Measurements from ENCODE around the gene KLHL14.

The KLHL14 gene, protein sequence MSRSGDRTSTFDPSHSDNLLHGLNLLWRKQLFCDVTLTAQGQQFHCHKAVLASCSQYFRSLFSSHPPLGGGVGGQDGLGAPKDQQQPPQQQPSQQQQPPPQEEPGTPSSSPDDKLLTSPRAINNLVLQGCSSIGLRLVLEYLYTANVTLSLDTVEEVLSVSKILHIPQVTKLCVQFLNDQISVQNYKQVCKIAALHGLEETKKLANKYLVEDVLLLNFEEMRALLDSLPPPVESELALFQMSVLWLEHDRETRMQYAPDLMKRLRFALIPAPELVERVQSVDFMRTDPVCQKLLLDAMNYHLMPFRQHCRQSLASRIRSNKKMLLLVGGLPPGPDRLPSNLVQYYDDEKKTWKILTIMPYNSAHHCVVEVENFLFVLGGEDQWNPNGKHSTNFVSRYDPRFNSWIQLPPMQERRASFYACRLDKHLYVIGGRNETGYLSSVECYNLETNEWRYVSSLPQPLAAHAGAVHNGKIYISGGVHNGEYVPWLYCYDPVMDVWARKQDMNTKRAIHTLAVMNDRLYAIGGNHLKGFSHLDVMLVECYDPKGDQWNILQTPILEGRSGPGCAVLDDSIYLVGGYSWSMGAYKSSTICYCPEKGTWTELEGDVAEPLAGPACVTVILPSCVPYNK

DNA sequence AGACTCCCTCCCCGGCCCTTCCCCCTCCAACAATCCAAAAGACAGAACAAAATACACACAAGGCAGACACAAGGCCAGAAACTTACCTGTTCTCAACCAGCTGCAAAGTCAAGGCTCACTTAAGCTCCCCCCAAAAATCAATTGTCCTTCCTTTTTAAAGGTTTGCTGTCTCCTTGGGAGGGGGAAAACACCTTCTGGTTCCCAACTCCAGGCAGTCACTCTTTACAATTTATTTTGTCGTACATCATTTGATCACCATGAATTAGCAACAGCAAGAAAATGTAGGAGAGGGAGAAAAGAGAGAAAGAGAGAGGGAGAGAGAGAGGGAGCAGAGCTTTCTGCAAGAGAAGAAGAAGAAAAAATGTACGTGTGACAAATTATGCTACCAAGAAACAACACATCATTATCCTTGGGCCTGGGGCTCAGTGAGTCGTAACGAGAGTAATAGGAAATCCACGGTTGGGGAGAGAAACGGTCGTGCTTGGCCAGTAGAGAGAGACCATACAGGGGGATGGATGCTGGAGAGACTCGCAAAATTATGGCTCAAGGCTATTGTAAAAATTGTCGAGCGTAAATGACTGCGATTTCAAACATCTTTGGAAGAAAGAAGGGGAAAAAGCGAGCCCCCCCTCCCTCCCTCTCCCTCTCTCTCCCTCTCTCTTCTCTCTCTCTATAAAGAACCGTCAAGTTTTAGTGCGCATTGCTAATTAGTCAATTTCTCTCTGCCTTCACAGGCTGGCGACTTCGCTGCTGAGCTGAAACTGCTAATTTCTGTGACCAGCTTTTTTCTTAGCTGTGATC lies at the start of gene KLHL14:
KLHL14 (minus strand) TSS at position 443 of the 801 bp plus-strand sequence. CDS start 2,432 bp downstream, outside the sequence.
- DNase-seq (ENCODE audit: extremely low read depth, low read depth) = no peak
- TF ChIP-seq, protein P1, sequence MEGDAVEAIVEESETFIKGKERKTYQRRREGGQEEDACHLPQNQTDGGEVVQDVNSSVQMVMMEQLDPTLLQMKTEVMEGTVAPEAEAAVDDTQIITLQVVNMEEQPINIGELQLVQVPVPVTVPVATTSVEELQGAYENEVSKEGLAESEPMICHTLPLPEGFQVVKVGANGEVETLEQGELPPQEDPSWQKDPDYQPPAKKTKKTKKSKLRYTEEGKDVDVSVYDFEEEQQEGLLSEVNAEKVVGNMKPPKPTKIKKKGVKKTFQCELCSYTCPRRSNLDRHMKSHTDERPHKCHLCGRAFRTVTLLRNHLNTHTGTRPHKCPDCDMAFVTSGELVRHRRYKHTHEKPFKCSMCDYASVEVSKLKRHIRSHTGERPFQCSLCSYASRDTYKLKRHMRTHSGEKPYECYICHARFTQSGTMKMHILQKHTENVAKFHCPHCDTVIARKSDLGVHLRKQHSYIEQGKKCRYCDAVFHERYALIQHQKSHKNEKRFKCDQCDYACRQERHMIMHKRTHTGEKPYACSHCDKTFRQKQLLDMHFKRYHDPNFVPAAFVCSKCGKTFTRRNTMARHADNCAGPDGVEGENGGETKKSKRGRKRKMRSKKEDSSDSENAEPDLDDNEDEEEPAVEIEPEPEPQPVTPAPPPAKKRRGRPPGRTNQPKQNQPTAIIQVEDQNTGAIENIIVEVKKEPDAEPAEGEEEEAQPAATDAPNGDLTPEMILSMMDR (IDR thresholded peaks at IDR 0.05; ENCODE audit: low read depth, low read length) = no peak

DNA sequence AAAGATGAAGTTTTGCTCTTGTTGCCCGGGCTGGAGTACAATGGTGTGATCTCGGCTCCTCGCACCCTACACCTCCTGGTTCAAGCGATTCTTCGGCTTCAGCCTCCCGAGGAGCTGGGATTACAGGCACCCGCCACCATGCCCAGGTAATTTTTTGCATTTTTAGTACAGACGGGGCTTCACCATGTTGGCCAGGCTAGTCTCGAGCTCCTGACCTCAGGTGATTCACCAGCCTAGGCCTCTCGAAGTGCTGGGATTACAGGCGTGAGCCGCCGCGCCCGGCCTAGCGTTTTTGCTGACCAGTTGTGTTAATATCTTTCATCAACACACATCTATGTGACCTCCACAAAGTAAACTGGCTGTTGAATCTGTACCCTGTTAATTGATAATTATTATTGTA lies 49.4 kb upstream of the KLHL14 start:
- TF ChIP-seq, protein P1 (IDR thresholded peaks at IDR 0.05; ENCODE audit: low read depth, low read length) = no peak
- DNase-seq (ENCODE audit: extremely low read depth, low read depth) = no peak

DNA sequence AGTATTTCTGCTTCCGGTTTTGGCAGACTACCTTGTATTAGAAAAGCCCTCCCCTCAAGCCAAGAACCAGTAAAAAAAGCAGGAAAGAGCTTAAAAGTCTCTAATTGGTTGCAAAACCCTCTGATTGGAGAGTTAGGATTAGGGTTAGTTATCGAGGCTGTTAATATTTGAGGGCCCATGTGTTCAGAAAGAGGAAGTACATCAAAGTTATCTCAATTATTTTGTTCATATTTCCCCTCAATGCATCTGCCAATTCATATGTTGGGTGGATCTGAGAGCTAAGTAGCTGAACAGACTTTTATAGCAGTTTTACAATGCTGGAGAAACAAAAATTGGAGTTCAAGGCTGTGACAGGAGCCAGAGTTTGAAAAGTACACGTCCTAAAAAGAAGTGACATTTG lies 43.1 kb upstream of the KLHL14 start:
- TF ChIP-seq, protein P1 (IDR thresholded peaks at IDR 0.05; ENCODE audit: low read depth, low read length) = no peak
- no peak for DNase-seq (ENCODE audit: extremely low read depth, low read depth)

DNA sequence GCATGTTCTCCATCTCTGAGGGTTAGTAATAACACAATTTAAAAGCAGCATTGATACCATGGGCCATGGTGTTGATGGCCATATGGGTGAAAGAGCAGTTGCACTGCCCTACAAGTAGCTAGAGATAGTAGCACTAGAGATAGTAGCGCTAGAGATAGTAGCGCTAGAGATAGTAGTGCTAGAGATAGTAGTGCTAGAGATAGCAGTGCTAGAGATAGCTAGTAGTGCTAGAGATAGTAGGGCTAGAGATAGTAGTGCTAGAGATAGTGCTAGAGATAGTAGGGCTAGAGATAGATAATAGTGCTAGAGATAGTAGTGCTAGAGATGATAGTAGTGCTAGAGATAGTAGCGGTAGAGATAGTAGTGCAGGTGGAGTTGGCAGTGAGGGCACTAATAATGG lies 39.5 kb upstream of the KLHL14 start:
- TF ChIP-seq, protein P1 (IDR thresholded peaks at IDR 0.05; ENCODE audit: low read depth, low read length) = no peak
- DNase-seq (ENCODE audit: extremely low read depth, low read depth) = no peak

DNA sequence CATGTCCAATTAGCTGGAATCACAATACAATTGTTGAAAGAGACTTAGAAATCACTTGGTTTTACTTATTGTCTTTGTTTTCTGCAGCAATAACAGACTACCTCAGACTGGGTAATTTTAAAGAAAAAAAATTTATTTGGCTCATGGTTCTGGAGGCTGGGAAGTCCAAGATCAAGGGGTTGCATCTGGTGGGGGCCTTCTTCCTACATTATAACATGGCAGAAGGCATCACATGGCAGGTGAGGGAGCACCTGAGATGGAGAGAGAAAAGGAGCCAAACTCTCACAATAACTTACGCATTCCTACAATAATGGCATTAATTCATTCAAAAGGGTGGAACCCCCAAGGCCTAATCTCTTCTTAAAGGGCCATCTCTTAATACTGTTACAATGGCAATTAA lies 37.5 kb upstream of the KLHL14 start:
- no peak for DNase-seq (ENCODE audit: extremely low read depth, low read depth)
- TF ChIP-seq, protein P1 (IDR thresholded peaks at IDR 0.05; ENCODE audit: low read depth, low read length) = no peak

DNA sequence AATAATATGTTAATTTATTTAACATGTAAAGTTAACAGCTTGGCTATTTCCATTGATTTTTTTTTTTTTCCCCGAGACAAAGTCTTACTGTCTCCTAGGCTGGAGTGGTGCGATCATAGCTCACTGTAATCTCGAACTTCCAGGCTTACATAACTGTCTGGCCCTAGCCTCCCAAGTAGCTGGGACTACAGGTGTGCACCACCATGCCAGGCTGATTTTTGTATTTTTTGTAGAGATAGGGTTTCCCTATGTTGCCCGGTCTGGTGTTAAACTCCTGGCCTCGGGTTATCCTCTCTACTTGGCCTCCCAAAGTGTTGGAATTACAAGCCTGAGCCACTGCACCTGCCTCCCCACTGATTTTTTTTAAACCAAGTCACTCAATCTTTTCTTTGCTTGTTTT lies 32.5 kb upstream of the KLHL14 start:
- TF ChIP-seq, protein P1 (IDR thresholded peaks at IDR 0.05; ENCODE audit: low read depth, low read length) = no peak
- no peak for DNase-seq (ENCODE audit: extremely low read depth, low read depth)
